Esophagus (tissue), 2 donors: ENCODE measurements around the gene SERPINA10. TPM values are rescaled to one million over a fixed set of nuclear protein-coding genes. Genes with fewer than 3 reads are reported as not detected.

Experiments used
- H3K27ac ChIP-seq, 2 donors: one replicate each; pipeline ENCODE4 v1.5.1; 2013; ENCODE audit warnings: low read depth in 2 of 2, mild to moderate bottlenecking in 2 of 2, inconsistent platforms in 1 of 2, low read length in 1 of 2, moderate library complexity in 1 of 2
- H3K27me3 ChIP-seq, 2 donors: one replicate each; pipeline ENCODE4 v1.6.1; 2013; ENCODE audit warnings: low read length in 2 of 2, control low read depth in 1 of 2, mild to moderate bottlenecking in 1 of 2; ENCODE audit not compliant: insufficient read depth in 2 of 2, control insufficient read depth in 1 of 2
- H3K36me3 ChIP-seq, 2 donors: one replicate each; pipeline ENCODE4 v1.6.1; 2013; ENCODE audit warnings: low read length in 1 of 2; ENCODE audit not compliant: control insufficient read depth in 2 of 2, insufficient read depth in 2 of 2
- H3K4me1 ChIP-seq, 2 donors: one replicate each; pipeline ENCODE4 v1.6.1; 2013; ENCODE audit warnings: low read length in 1 of 2; ENCODE audit not compliant: control insufficient read depth in 2 of 2, insufficient read depth in 2 of 2
- H3K4me3 ChIP-seq, 2 donors: one replicate each; pipeline ENCODE4 v1.5.1; 2013; ENCODE audit warnings: low read length in 2 of 2, mild to moderate bottlenecking in 2 of 2, low read depth in 1 of 2, moderate library complexity in 1 of 2
- H3K9me3 ChIP-seq, 2 donors: one replicate each; pipeline ENCODE4 v1.6.1; 2013; ENCODE audit warnings: mild to moderate bottlenecking in 2 of 2, low read depth in 1 of 2, low read length in 1 of 2, moderate library complexity in 1 of 2; ENCODE audit not compliant: control insufficient read depth in 2 of 2, insufficient read depth in 1 of 2
- WGBS, 2 donors: extraction: QIAGEN DNeasy Blood & Tissue Kit; methylation state at CpG; one replicate each; pipeline ENCODE4 v1.1.7; 2013; 5-methylcytosine and 5-hydroxymethylcytosine counted together
- polyA plus RNA-seq, 2 donors: library from polyadenylated mRNA; stranded (reverse); fragments of 200-250 nt; gene quantifications; one replicate each; pipeline ENCODE4 v1.2.3, GENCODE V29; 2013
- donor health status: healthy with polysubstance abuse.
- donor health status: Bipolar disorder and iron deficiency.

The SERPINA10 gene
- polyA plus RNA-seq, 2 donors, result not detected

- Histone ChIP-seq H3K27ac (no peak overlapping the region), H3K4me1 (peaks cover 0 to 10% of the 10 kb centered on the region in 2 donors), H3K9me3 (no peaks in the 10 kb centered on the region), H3K36me3 (no peaks in the 10 kb centered on the region), H3K4me3 (no peak overlapping the region), H3K27me3 (no peaks in the 10 kb centered on the region)
- 78 to 89% methylated on average over 1 of the region's 1 CpG for WGBS, 2 donors
Observed at GRCh38 chr14:94316692-94317091, 23.6 kb upstream of the SERPINA10 start.

GRCh38 chr14:94314890-94315289 lies 21.8 kb upstream of the SERPINA10 start:
- Histone ChIP-seq H3K27ac (no peak overlapping the region), H3K36me3 (no peaks in the 10 kb centered on the region), H3K27me3 (no peaks in the 10 kb centered on the region), H3K9me3 (no peaks in the 10 kb centered on the region), H3K4me1 (peaks cover 0 to 10% of the 10 kb centered on the region in 2 donors), H3K4me3 (no peak overlapping the region)
- 90 to 91% methylated on average over 2 of the region's 2 CpGs for WGBS, 2 donors

- Histone ChIP-seq H3K27ac (no peak overlapping the region), H3K4me3 (no peak overlapping the region), H3K4me1 (peaks cover 0 to 10% of the 10 kb centered on the region in 2 donors), H3K27me3 (no peaks in the 10 kb centered on the region), H3K9me3 (no peaks in the 10 kb centered on the region), H3K36me3 (no peaks in the 10 kb centered on the region)
- 76 to 78% methylated on average over 8 of the region's 8 CpGs for WGBS, 2 donors
Observed at GRCh38 chr14:94313991-94314655, 21.1 kb upstream of the SERPINA10 start.

GRCh38 chr14:94312481-94313246 lies 19.6 kb upstream of the SERPINA10 start:
- Histone ChIP-seq H3K9me3 (peaks cover 3 to 7% of the 10 kb centered on the region in 2 donors), H3K36me3 (no peaks in the 10 kb centered on the region), H3K27me3 (no peaks in the 10 kb centered on the region), H3K27ac (no peak overlapping the region), H3K4me1 (peaks cover 0 to 10% of the 10 kb centered on the region in 2 donors), H3K4me3 (no peak overlapping the region)
- WGBS, 2 donors, result 47 to 54% methylated on average over 6 of the region's 6 CpGs

- WGBS, 2 donors, result 84 to 87% methylated on average over 3 of the region's 3 CpGs
- peaks cover 3 to 7% of the 10 kb centered on the region in 2 donors for H3K9me3 ChIP-seq
- peaks cover 0 to 9% of the 10 kb centered on the region in 2 donors for H3K4me1 ChIP-seq
- H3K4me3 ChIP-seq, result no peak overlapping the region
- no peaks in the 10 kb centered on the region for H3K27me3 ChIP-seq
- H3K36me3 ChIP-seq, result no peaks in the 10 kb centered on the region
- H3K27ac ChIP-seq, result no peak overlapping the region
Observed at GRCh38 chr14:94310248-94310647, 17.2 kb upstream of the SERPINA10 start.

GRCh38 chr14:94309721-94310120 lies 16.7 kb upstream of the SERPINA10 start:
- 81 to 88% methylated on average over 10 of the region's 10 CpGs for WGBS, 2 donors
- H3K4me3 ChIP-seq, result no peak overlapping the region
- no peaks in the 10 kb centered on the region for H3K36me3 ChIP-seq
- H3K4me1 ChIP-seq, result peaks cover 0 to 9% of the 10 kb centered on the region in 2 donors
- no peaks in the 10 kb centered on the region for H3K27me3 ChIP-seq
- H3K27ac ChIP-seq, result no peak overlapping the region
- peaks cover 3 to 7% of the 10 kb centered on the region in 2 donors for H3K9me3 ChIP-seq

- peaks cover 0 to 5% of the 10 kb centered on the region in 2 donors for H3K4me1 ChIP-seq
- 64 to 68% methylated on average over 5 of the region's 5 CpGs for WGBS, 2 donors
Observed at GRCh38 chr14:94307410-94307992, 14.4 kb upstream of the SERPINA10 start.

GRCh38 chr14:94306047-94306978 lies 13.2 kb upstream of the SERPINA10 start:
- no peaks in the 10 kb centered on the region for H3K36me3 ChIP-seq
- H3K27ac ChIP-seq, result no peak overlapping the region
- H3K9me3 ChIP-seq, result peaks cover 3 to 7% of the 10 kb centered on the region in 2 donors
- WGBS, 2 donors, result 75 to 78% methylated on average over 12 of the region's 12 CpGs
- no peak overlapping the region for H3K4me3 ChIP-seq
- no peaks in the 10 kb centered on the region for H3K4me1 ChIP-seq
- no peaks in the 10 kb centered on the region for H3K27me3 ChIP-seq

More at GRCh38 chr14:94307410-94307992, 14.4 kb upstream of the SERPINA10 start:
- no peaks in the 10 kb centered on the region for H3K27me3 ChIP-seq
- no peaks in the 10 kb centered on the region for H3K36me3 ChIP-seq
- no peak overlapping the region for H3K4me3 ChIP-seq
- no peak overlapping the region for H3K27ac ChIP-seq
- peaks cover 3 to 7% of the 10 kb centered on the region in 2 donors for H3K9me3 ChIP-seq

- Histone ChIP-seq H3K27me3 (no peaks in the 10 kb centered on the region), H3K27ac (no peak overlapping the region), H3K36me3 (no peaks in the 10 kb centered on the region), H3K4me3 (no peak overlapping the region), H3K4me1 (no peaks in the 10 kb centered on the region), H3K9me3 (peaks cover 3 to 7% of the 10 kb centered on the region in 2 donors)
- WGBS, 2 donors, result 67 to 68% methylated on average over 2 of the region's 2 CpGs
Observed at GRCh38 chr14:94305620-94306019, 12.6 kb upstream of the SERPINA10 start.
